Common myeloid progenitor, CD34-positive (primary cell): ENCODE measurements around the gene KRTAP23-1.

Experiments
- CTCF ChIA-PET: fragments of 350-600 bp; sonication (Branson Sonifier 250); formaldehyde crosslinking; loops from one replicate; lab custom pipeline; 2021; ENCODE audit warnings: antibody characterized with exemption; lab: Charles Lee
- POLR2A ChIA-PET: fragments of 350-600 bp; sonication (Branson Sonifier 250); formaldehyde crosslinking; loops from one replicate; lab custom pipeline; 2021; ENCODE audit warnings: antibody characterized with exemption; lab: Charles Lee
- DNase-seq, 3 donors: peaks; one replicate each; pipeline versions ENCODE4 v3.0.0 to v3.0.0-alpha.2; 2013
- H3K27ac ChIP-seq, 2 experiments: 1 replicate in 1 of 2; 2 replicates in 1 of 2; pipeline ENCODE4 v1.7.0; 2013; ENCODE audit warnings: inconsistent platforms in 2 of 2, low read length in 2 of 2, mild to moderate bottlenecking in 2 of 2, low read depth in 1 of 2, moderate library complexity in 1 of 2; ENCODE audit not compliant: severe bottlenecking in 2 of 2, insufficient read depth in 1 of 2, poor library complexity in 1 of 2
- H3K27me3 ChIP-seq, 5 experiments: replicated peaks in 2 of 5; 1 replicate in 3 of 5; 2 replicates in 2 of 5; pipeline versions ENCODE4 v1.6.1 to v1.7.0; 2013; ENCODE audit warnings: low read length in 4 of 5, mild to moderate bottlenecking in 2 of 5, moderate library complexity in 2 of 5, inconsistent platforms in 1 of 5; ENCODE audit not compliant: insufficient read depth in 5 of 5, control insufficient read depth in 4 of 5
- H3K36me3 ChIP-seq, 4 experiments: 1 replicate in 2 of 4; 2 replicates in 2 of 4; pipeline versions ENCODE4 v1.6.1 to v1.7.0; 2013; ENCODE audit warnings: low read length in 3 of 4, control low read depth in 1 of 4, mild to moderate bottlenecking in 1 of 4; ENCODE audit not compliant: control insufficient read depth in 4 of 4, insufficient read depth in 4 of 4
- H3K4me1 ChIP-seq, 4 experiments: 1 replicate in 3 of 4; 2 replicates in 1 of 4; pipeline versions ENCODE4 v1.6.1 to v1.7.1; 2013; ENCODE audit warnings: low read length in 3 of 4, mild to moderate bottlenecking in 3 of 4, control low read depth in 1 of 4, inconsistent platforms in 1 of 4, moderate library complexity in 1 of 4; ENCODE audit not compliant: control insufficient read depth in 4 of 4, insufficient read depth in 4 of 4; ENCODE audit errors: control extremely low read depth in 1 of 4
- H3K4me3 ChIP-seq, 7 experiments: 1 replicate in 4 of 7; 2 replicates in 3 of 7; pipeline versions ENCODE4 v1.5.1 to v1.7.0; 2013; ENCODE audit warnings: mild to moderate bottlenecking in 7 of 7, low read length in 6 of 7, moderate library complexity in 6 of 7, inconsistent platforms in 2 of 7, low read depth in 2 of 7, control low read depth in 1 of 7; ENCODE audit not compliant: insufficient read depth in 4 of 7, control insufficient read depth in 1 of 7; ENCODE audit errors: extremely low read depth in 1 of 7
- H3K9me3 ChIP-seq, 5 experiments: 1 replicate in 4 of 5; 2 replicates in 1 of 5; pipeline versions ENCODE4 v1.6.1 to v1.7.1; 2013; ENCODE audit warnings: low read length in 4 of 5, mild to moderate bottlenecking in 2 of 5, inconsistent platforms in 1 of 5, low read depth in 1 of 5, moderate library complexity in 1 of 5; ENCODE audit not compliant: control insufficient read depth in 4 of 5, insufficient read depth in 2 of 5; ENCODE audit errors: control extremely low read depth in 1 of 5
- WGBS: methylation state at CpG from one replicate; pipeline ENCODE4 v1.1.5; 2013; ENCODE audit not compliant: insufficient coverage; 5-methylcytosine and 5-hydroxymethylcytosine counted together

The KRTAP23-1 gene

GRCh38 chr21:30354308-30355005 is 6.1 kb upstream of the KRTAP23-1 start:
- no peaks in the 10 kb centered on the region for H3K36me3 ChIP-seq
- peaks cover 0 to 2% (median 0%) of the 10 kb centered on the region in 5 experiments for H3K27me3 ChIP-seq
- ChIA-PET CTCF (no interaction called here), POLR2A (no interaction called here)
- H3K27ac ChIP-seq = no peak overlapping the region
- H3K4me3 ChIP-seq = no peak overlapping the region
- H3K9me3 ChIP-seq = peaks cover 0 to 1% (median 0%) of the 10 kb centered on the region in 5 experiments
- 100% methylated on average over 1 of the region's 1 CpG for WGBS
- H3K4me1 ChIP-seq = no peaks in the 10 kb centered on the region
- DNase-seq = no peak

- no CpG with 5 or more reads among the region's 1 CpG for WGBS
- Histone ChIP-seq H3K9me3 (peaks cover 0 to 1% (median 0%) of the 10 kb centered on the region in 5 experiments), H3K36me3 (no peaks in the 10 kb centered on the region), H3K27me3 (no peaks in the 10 kb centered on the region), H3K4me3 (no peak overlapping the region), H3K27ac (no peak overlapping the region), H3K4me1 (no peaks in the 10 kb centered on the region)
- DNase-seq = no peak
- CTCF ChIA-PET = no interaction called here
- POLR2A ChIA-PET = no interaction called here
These were observed 3.1 kb upstream of the KRTAP23-1 start for GRCh38 chr21:30351534-30351933.

- no peak overlapping the region for H3K4me3 ChIP-seq
- no peak overlapping the region for H3K27ac ChIP-seq
- no peak for DNase-seq
- H3K4me1 ChIP-seq = no peaks in the 10 kb centered on the region
- WGBS = no CpG with 5 or more reads among the region's 3 CpGs
- H3K36me3 ChIP-seq = no peaks in the 10 kb centered on the region
- H3K9me3 ChIP-seq = peaks cover 0 to 1% (median 0%) of the 10 kb centered on the region in 5 experiments
- ChIA-PET CTCF (no interaction called here), POLR2A (no interaction called here)
- H3K27me3 ChIP-seq = no peaks in the 10 kb centered on the region
These were observed 1.2 kb upstream of the KRTAP23-1 start for GRCh38 chr21:30349572-30349971.

- DNase-seq = no peak
- no peaks in the 10 kb centered on the region for H3K36me3 ChIP-seq
- H3K27ac ChIP-seq = no peak overlapping the region
- POLR2A ChIA-PET = no interaction called here
- H3K4me1 ChIP-seq = no peaks in the 10 kb centered on the region
- no CpG with 5 or more reads among the region's 2 CpGs for WGBS
- no peaks in the 10 kb centered on the region for H3K9me3 ChIP-seq
- CTCF ChIA-PET = no interaction called here
- no peaks in the 10 kb centered on the region for H3K27me3 ChIP-seq
- no peak overlapping the region for H3K4me3 ChIP-seq
These were observed 3.4 kb downstream of the KRTAP23-1 start for GRCh38 chr21:30345014-30345413.

- Histone ChIP-seq H3K36me3 (no peaks in the 10 kb centered on the region), H3K27me3 (no peaks in the 10 kb centered on the region), H3K9me3 (no peaks in the 10 kb centered on the region), H3K4me1 (no peaks in the 10 kb centered on the region), H3K4me3 (no peak overlapping the region), H3K27ac (no peak overlapping the region)
- WGBS = no CpG with 5 or more reads among the region's 2 CpGs
- peak; percentile 15 to 51 (median 31) for DNase-seq
- ChIA-PET CTCF (interaction anchor here (0.6 to 1.5 kb wide), 6 partner anchors 20 to 859 kb away, joined by 3 to 5 read pairs (median 3); no protein-coding TSS in a partner anchor), POLR2A (no interaction called here)
These were observed 7.5 kb downstream of the KRTAP23-1 start for GRCh38 chr21:30340714-30341573.

- Histone ChIP-seq H3K4me3 (no peak overlapping the region), H3K27me3 (no peaks in the 10 kb centered on the region), H3K27ac (no peak overlapping the region), H3K9me3 (no peaks in the 10 kb centered on the region), H3K4me1 (no peaks in the 10 kb centered on the region), H3K36me3 (no peaks in the 10 kb centered on the region)
- WGBS = 88% methylated on average over 4 of the region's 4 CpGs
- ChIA-PET CTCF (interaction anchor here (0.8 to 1.8 kb wide), 3 partner anchors 18 to 746 kb away, joined by 3 to 4 read pairs (median 3); no protein-coding TSS in a partner anchor), POLR2A (no interaction called here)
- no peak for DNase-seq
These were observed 9.7 kb downstream of the KRTAP23-1 start for GRCh38 chr21:30338717-30339116.

GRCh38 chr21:30337772-30338171 is 10.6 kb downstream of the KRTAP23-1 start:
- no peak overlapping the region for H3K4me3 ChIP-seq
- H3K9me3 ChIP-seq = no peaks in the 10 kb centered on the region
- H3K27ac ChIP-seq = no peak overlapping the region
- DNase-seq = no peak
- H3K36me3 ChIP-seq = no peaks in the 10 kb centered on the region
- no peaks in the 10 kb centered on the region for H3K4me1 ChIP-seq
- CTCF ChIA-PET = interaction anchor here (1.1 to 1.8 kb wide), 2 partner anchors 20 to 747 kb away, joined by 4 to 5 read pairs; no protein-coding TSS in a partner anchor
- POLR2A ChIA-PET = no interaction called here
- H3K27me3 ChIP-seq = no peaks in the 10 kb centered on the region
